ENCODE data around the gene CDH23. TPM values are rescaled to one million over a fixed set of nuclear protein-coding genes. Genes with fewer than 3 reads are reported as not detected.

The CDH23 gene
- total RNA-seq, 4 donors from 2014 or later: 13.8 to 20.1 (median 17.3) TPM

GRCh38 chr10:71837098-71837827 is 440.5 kb downstream of the CDH23 start:
- 64 to 66% methylated on average over 17 of the region's 17 CpGs for WGBS, 2 donors
- Histone ChIP-seq H3K27me3 (no peaks in the 10 kb centered on the region), H3K4me3 (no peak overlapping the region), H3K4me1 (peaks cover 0 to 96% (median 71%) of the 10 kb centered on the region in 4 donors), H3K36me3 (peaks cover 0 to 16% (median 7%) of the 10 kb centered on the region in 3 donors), H3K27ac (peak overlapping the region; percentile 34 to 96 (median 76)), H3K9me3 (no peaks in the 10 kb centered on the region)
- TF ChIP-seq EP300 (IDR thresholded peaks at IDR 0.05): no peak
- no peak for TF ChIP-seq POLR2A (IDR thresholded peaks at IDR 0.05)
- TF ChIP-seq, protein P1, sequence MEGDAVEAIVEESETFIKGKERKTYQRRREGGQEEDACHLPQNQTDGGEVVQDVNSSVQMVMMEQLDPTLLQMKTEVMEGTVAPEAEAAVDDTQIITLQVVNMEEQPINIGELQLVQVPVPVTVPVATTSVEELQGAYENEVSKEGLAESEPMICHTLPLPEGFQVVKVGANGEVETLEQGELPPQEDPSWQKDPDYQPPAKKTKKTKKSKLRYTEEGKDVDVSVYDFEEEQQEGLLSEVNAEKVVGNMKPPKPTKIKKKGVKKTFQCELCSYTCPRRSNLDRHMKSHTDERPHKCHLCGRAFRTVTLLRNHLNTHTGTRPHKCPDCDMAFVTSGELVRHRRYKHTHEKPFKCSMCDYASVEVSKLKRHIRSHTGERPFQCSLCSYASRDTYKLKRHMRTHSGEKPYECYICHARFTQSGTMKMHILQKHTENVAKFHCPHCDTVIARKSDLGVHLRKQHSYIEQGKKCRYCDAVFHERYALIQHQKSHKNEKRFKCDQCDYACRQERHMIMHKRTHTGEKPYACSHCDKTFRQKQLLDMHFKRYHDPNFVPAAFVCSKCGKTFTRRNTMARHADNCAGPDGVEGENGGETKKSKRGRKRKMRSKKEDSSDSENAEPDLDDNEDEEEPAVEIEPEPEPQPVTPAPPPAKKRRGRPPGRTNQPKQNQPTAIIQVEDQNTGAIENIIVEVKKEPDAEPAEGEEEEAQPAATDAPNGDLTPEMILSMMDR (IDR thresholded peaks at IDR 0.05): no peak
- no peak for DNase-seq (ENCODE audit: low spot score in 2 of 2)

DNA sequence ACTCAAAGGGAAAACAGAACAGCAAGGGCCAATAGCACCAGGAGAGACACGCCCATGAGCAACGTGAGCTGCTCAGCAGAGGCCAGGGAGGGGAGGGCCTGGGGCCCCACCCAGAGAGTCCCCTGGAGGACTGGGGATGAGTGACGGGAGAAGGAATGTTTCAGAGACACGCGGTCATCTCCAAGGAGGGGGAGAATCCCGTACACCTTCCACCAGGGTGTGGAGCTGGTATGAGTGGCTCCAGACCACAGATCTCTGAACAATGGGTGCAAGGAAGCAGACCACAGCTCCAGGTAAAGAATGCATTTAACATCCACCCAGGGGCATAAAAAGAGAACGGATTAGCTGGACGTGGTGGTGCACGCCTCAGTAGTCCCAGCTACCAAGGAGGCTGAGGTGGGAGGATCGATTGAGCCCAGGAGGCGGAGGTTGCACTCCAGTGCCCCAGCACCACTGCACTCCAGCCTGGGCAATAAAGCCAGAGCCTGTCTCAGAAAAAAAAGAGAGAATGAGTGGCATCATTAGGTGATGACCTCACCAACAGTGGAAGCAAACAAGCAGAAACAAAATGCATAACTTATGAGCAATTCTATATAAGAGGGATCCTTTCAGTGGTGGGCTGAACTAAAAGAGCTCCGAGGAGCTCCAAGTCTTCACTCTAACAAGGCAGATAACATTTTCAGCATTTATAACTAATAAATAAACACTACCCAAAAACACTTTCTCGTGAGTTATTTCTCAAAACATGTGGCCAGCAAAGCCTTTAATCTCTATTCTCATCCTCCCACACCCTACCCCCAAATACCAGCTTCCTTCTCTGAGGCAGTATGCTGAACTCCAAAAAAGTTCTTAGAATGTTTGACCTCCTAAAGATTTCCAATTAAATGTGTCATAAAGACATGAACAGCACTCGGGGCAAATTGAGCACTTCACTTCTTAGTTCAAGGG is 441.8 kb downstream of the CDH23 start:
- Histone ChIP-seq H3K36me3 (peaks cover 0 to 8% (median 5%) of the 10 kb centered on the region in 3 donors), H3K4me3 (no peak overlapping the region), H3K9me3 (no peaks in the 10 kb centered on the region), H3K27ac (peak overlapping the region in 2 of 4 donors; percentile 83 to 96), H3K27me3 (no peaks in the 10 kb centered on the region), H3K4me1 (peaks cover 0 to 99% (median 71%) of the 10 kb centered on the region in 4 donors)
- TF ChIP-seq POLR2A (IDR thresholded peaks at IDR 0.05) (no peak), EP300 (IDR thresholded peaks at IDR 0.05) (no peak)
- TF ChIP-seq, protein P1 (IDR thresholded peaks at IDR 0.05): no peak
- DNase-seq (ENCODE audit: low spot score in 2 of 2): no peak
- WGBS, 2 donors: 37 to 39% methylated on average over 9 to 14 of the region's 14 CpGs

GRCh38 chr10:71840177-71840957 is 443.6 kb downstream of the CDH23 start:
- WGBS, 2 donors: 13 to 24% methylated on average over 6 of the region's 6 CpGs
- TF ChIP-seq EP300 (IDR thresholded peaks at IDR 0.05): no peak
- TF ChIP-seq, protein P1 (IDR thresholded peaks at IDR 0.05): no peak
- no peak for TF ChIP-seq POLR2A (IDR thresholded peaks at IDR 0.05)
- Histone ChIP-seq H3K4me3 (no peak overlapping the region), H3K4me1 (peaks cover 0 to 93% (median 67%) of the 10 kb centered on the region in 4 donors), H3K36me3 (no peaks in the 10 kb centered on the region), H3K27ac (peak overlapping the region in 3 of 4 donors; percentile 17 to 96 (median 83)), H3K27me3 (no peaks in the 10 kb centered on the region), H3K9me3 (no peaks in the 10 kb centered on the region)
- DNase-seq (ENCODE audit: low spot score in 2 of 2): peak; percentile 64 to 77

DNA sequence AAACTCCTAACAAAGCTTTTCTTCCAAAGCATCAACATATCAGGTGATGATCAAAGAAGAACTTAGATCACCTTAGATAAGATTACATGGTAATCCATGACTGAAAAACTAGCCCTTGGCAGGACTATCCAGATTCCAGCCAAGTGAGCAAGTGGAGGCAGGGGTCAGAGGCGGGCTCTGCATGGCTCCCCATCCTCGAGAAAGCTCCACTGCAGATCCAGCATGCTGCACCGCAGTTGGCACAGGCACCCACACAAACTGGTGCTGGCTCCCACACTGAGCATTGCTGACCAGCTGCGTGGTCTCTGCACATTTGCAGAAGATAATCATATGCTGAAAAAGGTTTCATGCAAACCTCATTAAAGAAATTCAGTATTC is 444.2 kb downstream of the CDH23 start:
- Histone ChIP-seq H3K27me3 (no peaks in the 10 kb centered on the region), H3K4me1 (peaks cover 0 to 93% (median 62%) of the 10 kb centered on the region in 4 donors), H3K27ac (peak overlapping the region in 2 of 4 donors; percentile 83 to 96), H3K9me3 (no peaks in the 10 kb centered on the region), H3K36me3 (no peaks in the 10 kb centered on the region), H3K4me3 (no peak overlapping the region)
- no peak for TF ChIP-seq EP300 (IDR thresholded peaks at IDR 0.05)
- TF ChIP-seq, protein P1 (IDR thresholded peaks at IDR 0.05): no peak
- TF ChIP-seq POLR2A (IDR thresholded peaks at IDR 0.05): no peak
- DNase-seq (ENCODE audit: low spot score in 2 of 2): no peak
- 42 to 46% methylated on average over 4 of the region's 4 CpGs for WGBS, 2 donors
